ENCODE results near the gene CDYL. TPM values are rescaled to one million over a fixed set of nuclear protein-coding genes. Genes with fewer than 3 reads are reported as not detected.

CDYL gene
- total and polyA plus RNA-seq, 2 of the 4 experiments (the other 2 are of a cell fraction) = 14.2 to 92.1 TPM

- Histone ChIP-seq H2AK5ac (ENCODE audit: low read depth, low read length) (no peak overlapping the region), H3K4me1 (ENCODE audit: control insufficient read depth, insufficient read depth, low read length) (peaks cover 2% of the 10 kb centered on the region), H3K4ac (ENCODE audit: low read depth, low read length) (no peak overlapping the region), H2BK5ac (ENCODE audit: low read depth, low read length, poor library complexity, severe bottlenecking) (no peak overlapping the region), H3K14ac (replicated peaks; ENCODE audit: low read depth, low read length) (no peak overlapping the region), H3K23ac (ENCODE audit: low read depth, low read length) (no peak overlapping the region), H3K27ac (ENCODE audit: insufficient read depth, low read length) (no peak overlapping the region), H3K36me3 (ENCODE audit: control insufficient read depth, insufficient read depth, low read length) (no peaks in the 10 kb centered on the region), H2BK120ac (ENCODE audit: low read depth, low read length) (no peak overlapping the region), H4K91ac (ENCODE audit: insufficient read depth, low read depth, low read length) (no peak overlapping the region), H3K4me3 (ENCODE audit: insufficient read depth, low read depth, low read length) (no peak overlapping the region), H2BK20ac (ENCODE audit: low read depth, low read length) (no peak overlapping the region), H3K27me3 (ENCODE audit: control insufficient read depth, insufficient read depth, low read length) (no peaks in the 10 kb centered on the region), H3K79me1 (ENCODE audit: low read depth in 1 of 2, low read length in 2 of 2) (peaks cover 29 to 48% of the 10 kb centered on the region in 2 experiments), H3K9me3 (ENCODE audit: control insufficient read depth, insufficient read depth, low read length) (0 out of 2 replicates have a peak, but pooled peaks cover 2% of the 10 kb centered on the region), H3K56ac (ENCODE audit: extremely low read depth, insufficient read depth, low read length) (no peak overlapping the region), H4K8ac (ENCODE audit: low read depth in 2 of 2, low read length in 2 of 2) (no peak overlapping the region), H3K18ac (ENCODE audit: low read depth, low read length) (no peak overlapping the region), H2BK15ac (ENCODE audit: low read depth, low read length) (no peak overlapping the region), H3K4me2 (ENCODE audit: low read depth, low read length) (no peak overlapping the region), H3K9ac (ENCODE audit: low read depth, low read length) (no peak overlapping the region), H4K5ac (ENCODE audit: low read depth, low read length) (no peak overlapping the region), H2AK9ac (replicated peaks; ENCODE audit: low read depth, low read length, poor library complexity) (no peak overlapping the region), H2AFZ (replicated peaks; ENCODE audit: low read length, poor library complexity) (no peak overlapping the region), H4K20me1 (ENCODE audit: insufficient read depth, low read length) (peaks cover 53% of the 10 kb centered on the region), H3K9me1 (ENCODE audit: insufficient read depth, low read length) (peaks cover 10% of the 10 kb centered on the region)
- dilution Hi-C loops (cut with HindIII; ENCODE audit: low sequenced_read_pairs, unreplicated experiment) = no loop called here
- ATAC-seq (ENCODE audit: low read depth) (peak; percentile 11), DNase-seq (peak; percentile 15)
- ChIA-PET POLR2A (ENCODE audit: unreplicated experiment) (no interaction called here), CTCF (interaction anchor here (1.1 kb wide), 1 partner anchor 13 kb away, joined by 5 read pairs; no protein-coding TSS in a partner anchor)
- no TSS peak for BruUV-seq (replicated peaks)
- intact Hi-C loops (cut with micrococcal nuclease) = no loop called here
- in situ Hi-C loops (cut with MboI; ENCODE audit: low sequenced_read_pairs) = no loop called here
- TF ChIP-seq MXI1 (IDR thresholded peaks at IDR 0.05; ENCODE audit: borderline replicate concordance, low read depth, low read length) (no peak), BHLHE40 (IDR thresholded peaks at IDR 0.05; ENCODE audit: low read depth, low read length) (no peak; the same call in 1 of the 2 replicates), RCOR1 (IDR thresholded peaks at IDR 0.05; ENCODE audit: insufficient replicate concordance, low read length) (no peak), FOS (IDR thresholded peaks at IDR 0.05; ENCODE audit: low read depth, low read length) (peak; percentile 55; the same call in 1 of the 2 replicates)
- WGBS, 2 experiments (ENCODE audit: extremely low coverage in 2 of 2, insufficient read length in 1 of 2) = no CpG with 5 or more reads among the region's 3 CpGs
Observed at GRCh38 chr6:4870821-4871494, 94.8 kb downstream of the CDYL start.

Data from IMR-90 (cell line).